Measurements from ENCODE around the gene CD52.
A peak's percentile ranks its signal among the peaks of the same experiment; 100 is the strongest.

The CD52 gene

GRCh38 chr1:26288311-26288941, 29.3 kb upstream of the CD52 start:
- H2AFZ ChIP-seq (ENCODE audit: low read depth, low read length): peak overlapping the region; percentile 63; the same call in 1 of the 2 replicates
- H3K9ac ChIP-seq (ENCODE audit: low read length): no peak overlapping the region
- H3K27ac ChIP-seq (ENCODE audit: low read length): peak overlapping the region; percentile 62

GRCh38 chr1:26289158-26290059, 28.3 kb upstream of the CD52 start:
- Histone ChIP-seq H4K20me1 (ENCODE audit: insufficient read depth, low read length) (no peaks in the 10 kb centered on the region), H3K9ac (ENCODE audit: low read length) (peak overlapping the region; percentile 45; the same call in 1 of the 2 replicates), H3K27me3 (ENCODE audit: low read depth, low read length) (no peaks in the 10 kb centered on the region), H3K79me2 (ENCODE audit: low read length) (no peaks in the 10 kb centered on the region), H3K4me1 (ENCODE audit: low read length) (peaks cover 46% of the 10 kb centered on the region), H3K4me3 (ENCODE audit: low read length) (no peak overlapping the region), H3K9me3 (ENCODE audit: insufficient read depth, low read length) (peaks cover 10% of the 10 kb centered on the region; the same call in 1 of the 2 replicates), H3K27ac (ENCODE audit: low read length) (peak overlapping the region; percentile 62), H3K4me2 (ENCODE audit: low read length) (peak overlapping the region; percentile 55), H2AFZ (ENCODE audit: low read depth, low read length) (peak overlapping the region; percentile 63), H3K36me3 (replicated peaks; ENCODE audit: low read depth, low read length) (no peaks in the 10 kb centered on the region)
- TF ChIP-seq CTCF (IDR thresholded peaks at IDR 0.05; ENCODE audit: low read depth, low read length): no peak
- TF ChIP-seq EZH2phosphoT487 (IDR thresholded peaks at IDR 0.05; ENCODE audit: low read depth): no peak

More at GRCh38 chr1:26288311-26288941, 29.3 kb upstream of the CD52 start:
- H3K36me3 ChIP-seq (replicated peaks; ENCODE audit: low read depth, low read length): no peaks in the 10 kb centered on the region
- no peaks in the 10 kb centered on the region for H4K20me1 ChIP-seq (ENCODE audit: insufficient read depth, low read length)
- no peak overlapping the region for H3K4me3 ChIP-seq (ENCODE audit: low read length)
- H3K27me3 ChIP-seq (ENCODE audit: low read depth, low read length): no peaks in the 10 kb centered on the region
- peaks cover 46% of the 10 kb centered on the region for H3K4me1 ChIP-seq (ENCODE audit: low read length)
- no peaks in the 10 kb centered on the region for H3K79me2 ChIP-seq (ENCODE audit: low read length)
- H3K4me2 ChIP-seq (ENCODE audit: low read length): 0 out of 2 replicates have a peak overlapping the region, but pooled peaks have one; percentile 55
- H3K9me3 ChIP-seq (ENCODE audit: insufficient read depth, low read length): peaks cover 10% of the 10 kb centered on the region; the same call in 1 of the 2 replicates
- TF ChIP-seq CTCF (IDR thresholded peaks at IDR 0.05; ENCODE audit: low read depth, low read length): no peak
- TF ChIP-seq EZH2phosphoT487 (IDR thresholded peaks at IDR 0.05; ENCODE audit: low read depth): no peak

- Histone ChIP-seq H3K4me2 (ENCODE audit: low read length) (peak overlapping the region; percentile 55), H3K79me2 (ENCODE audit: low read length) (no peaks in the 10 kb centered on the region), H3K27ac (ENCODE audit: low read length) (peak overlapping the region; percentile 62), H3K4me1 (ENCODE audit: low read length) (peaks cover 46% of the 10 kb centered on the region), H3K9ac (ENCODE audit: low read length) (peak overlapping the region; percentile 45; the same call in 1 of the 2 replicates), H2AFZ (ENCODE audit: low read depth, low read length) (peak overlapping the region; percentile 27; the same call in 1 of the 2 replicates), H3K4me3 (ENCODE audit: low read length) (no peak overlapping the region), H3K27me3 (ENCODE audit: low read depth, low read length) (no peaks in the 10 kb centered on the region), H3K36me3 (replicated peaks; ENCODE audit: low read depth, low read length) (no peaks in the 10 kb centered on the region), H4K20me1 (ENCODE audit: insufficient read depth, low read length) (no peaks in the 10 kb centered on the region), H3K9me3 (ENCODE audit: insufficient read depth, low read length) (peaks cover 10% of the 10 kb centered on the region; the same call in 1 of the 2 replicates)
- TF ChIP-seq CTCF (IDR thresholded peaks at IDR 0.05; ENCODE audit: low read depth, low read length) (no peak), EZH2phosphoT487 (IDR thresholded peaks at IDR 0.05; ENCODE audit: low read depth) (no peak)
Observed at GRCh38 chr1:26290122-26290881, 27.5 kb upstream of the CD52 start.
